Measurements from ENCODE around the gene NMNAT3. TPM values are rescaled to one million over a fixed set of nuclear protein-coding genes. Genes with fewer than 3 reads are reported as not detected.

The NMNAT3 gene
- total RNA-seq, 1 donor = 0.86 TPM

- no peak overlapping the region for H3K4me3 ChIP-seq (ENCODE audit: low read depth, low read length)
- DNase-seq (ENCODE audit: low read depth) = peak; percentile 73
- TF ChIP-seq CTCF (IDR thresholded peaks at IDR 0.05; ENCODE audit: insufficient read depth, low read depth, low read length) = no peak
Measured at GRCh38 chr3:139534992-139535879, 142.5 kb downstream of the NMNAT3 start.

- no peak overlapping the region for H3K4me3 ChIP-seq (ENCODE audit: low read depth, low read length)
- no peak for TF ChIP-seq CTCF (IDR thresholded peaks at IDR 0.05; ENCODE audit: insufficient read depth, low read depth, low read length)
- DNase-seq (ENCODE audit: low read depth) = peak; percentile 92
Measured at GRCh38 chr3:139534455-139534812, 143.3 kb downstream of the NMNAT3 start.

GRCh38 chr3:139533781-139534454 is 143.9 kb downstream of the NMNAT3 start:
- TF ChIP-seq CTCF (IDR thresholded peaks at IDR 0.05; ENCODE audit: insufficient read depth, low read depth, low read length) = no peak
- DNase-seq (ENCODE audit: low read depth) = peak; percentile 81
- no peak overlapping the region for H3K4me3 ChIP-seq (ENCODE audit: low read depth, low read length)

GRCh38 chr3:139532976-139533375 is 144.8 kb downstream of the NMNAT3 start:
- TF ChIP-seq CTCF (IDR thresholded peaks at IDR 0.05; ENCODE audit: insufficient read depth, low read depth, low read length) = no peak
- DNase-seq (ENCODE audit: low read depth) = no peak
- no peak overlapping the region for H3K4me3 ChIP-seq (ENCODE audit: low read depth, low read length)

- TF ChIP-seq CTCF (IDR thresholded peaks at IDR 0.05; ENCODE audit: insufficient read depth, low read depth, low read length) = no peak
- no peak overlapping the region for H3K4me3 ChIP-seq (ENCODE audit: low read depth, low read length)
- DNase-seq (ENCODE audit: low read depth) = no peak
Measured at GRCh38 chr3:139530717-139531116, 147.1 kb downstream of the NMNAT3 start.

GRCh38 chr3:139529662-139530061 is 148.1 kb downstream of the NMNAT3 start:
- no peak for TF ChIP-seq CTCF (IDR thresholded peaks at IDR 0.05; ENCODE audit: insufficient read depth, low read depth, low read length)
- H3K4me3 ChIP-seq (ENCODE audit: low read depth, low read length) = no peak overlapping the region
- no peak for DNase-seq (ENCODE audit: low read depth)

Data from fibroblast of villous mesenchyme (primary cell).